GM12878 (cell line): ENCODE measurements around the gene GJC3. TPM values are rescaled to one million over a fixed set of nuclear protein-coding genes. Genes with fewer than 3 reads are reported as not detected.

Source experiments
- ATAC-seq: fragments of 200-7000 bp; cut with Tn5 transposase; 3 replicates; pipeline ENCODE4 v1.9.1; 2020; ENCODE audit warnings: mild to moderate bottlenecking, moderate library complexity
- BruUV-seq: library from RNA; stranded (reverse); fragments of 400-500 nt; replicated peaks from 2 replicates; lab custom pipeline; 2021; lab: Mats Ljungman, UMichigan
- CTCF ChIA-PET: fragments of 300-600 bp; sonication (Branson Sonifier 250); formaldehyde crosslinking; extraction: SDS; loops from one replicate; lab custom pipeline; 2021; ENCODE audit warnings: inconsistent platforms; lab: Yijun Ruan, JAX
- POLR2A ChIA-PET: fragments of 350-600 bp; formaldehyde crosslinking; extraction: SDS; loops from one replicate; lab custom pipeline; 2021; ENCODE audit warnings: inconsistent platforms; lab: Charles Lee
- RAD21 ChIA-PET: fragments of 300-600 bp; sonication (Branson Sonifier 250); formaldehyde crosslinking; loops from one replicate; lab custom pipeline; 2023; ENCODE audit warnings: antibody characterized with exemption; ENCODE audit not compliant: unreplicated experiment; lab: Charles Lee
- SMC1A ChIA-PET: fragments of 300-600 bp; sonication (Branson Sonifier 250); formaldehyde crosslinking; loops from one replicate; lab custom pipeline; 2023; ENCODE audit not compliant: unreplicated experiment, uncharacterized antibody; lab: Charles Lee
- DNase-seq: peaks from one replicate; pipeline ENCODE4 v3.0.0-alpha.2; 2011; ENCODE audit warnings: low read depth, low spot score
- FAIRE-seq: peaks from 3 replicates; lab custom pipeline; 2011; peaks lifted over from hg19 to GRCh38; lab: Jason Lieb, UNC
- H2AFZ ChIP-seq: 2 replicates; pipeline ENCODE4 v1.6.0; 2011; ENCODE audit warnings: low read depth, low read length, control low read depth; ENCODE audit not compliant: control insufficient read depth
- H3K27ac ChIP-seq: 2 replicates; pipeline ENCODE4 v1.5.1; 2011; ENCODE audit warnings: control low read depth; ENCODE audit not compliant: control insufficient read depth, insufficient read depth
- H3K27me3 ChIP-seq, 2 experiments: replicated peaks in 1 of 2; 2 replicates each; pipeline versions ENCODE4 v1.6.0 to v1.6.1; 2011; ENCODE audit warnings: low read length in 1 of 2; ENCODE audit not compliant: control insufficient read depth in 2 of 2, insufficient read depth in 2 of 2
- H3K36me3 ChIP-seq, 2 experiments: 2 replicates each; pipeline ENCODE4 v1.5.1; 2011; ENCODE audit warnings: low read length in 1 of 2; ENCODE audit not compliant: control insufficient read depth in 2 of 2, insufficient read depth in 2 of 2
- H3K4me1 ChIP-seq: 2 replicates; pipeline ENCODE4 v1.6.1; 2011; ENCODE audit warnings: mild to moderate bottlenecking, low read length, moderate library complexity, mixed read lengths; ENCODE audit not compliant: control insufficient read depth, insufficient read depth
- H3K4me2 ChIP-seq: 2 replicates; pipeline ENCODE4 v1.6.0; 2011; ENCODE audit warnings: control low read depth; ENCODE audit not compliant: control insufficient read depth, insufficient read depth
- H3K4me3 ChIP-seq: fragments of 200-600 bp; sonication (generic); 2 replicates; pipeline ENCODE4 v1.5.1; 2016
- H3K79me2 ChIP-seq: 2 replicates; pipeline ENCODE4 v1.6.0; 2011; ENCODE audit warnings: low read length; ENCODE audit not compliant: control insufficient read depth, insufficient read depth
- H3K9ac ChIP-seq: 2 replicates; pipeline ENCODE4 v1.8.0; 2011; ENCODE audit warnings: low read length, control low read depth, mixed read lengths; ENCODE audit not compliant: control insufficient read depth, insufficient read depth
- H3K9me3 ChIP-seq: replicated peaks from 3 replicates; pipeline ENCODE4 v1.5.1; 2011; ENCODE audit warnings: mild to moderate bottlenecking, low read length; ENCODE audit not compliant: control insufficient read depth, insufficient read depth
- H4K20me1 ChIP-seq: 2 replicates; pipeline ENCODE4 v1.6.0; 2011; ENCODE audit not compliant: control insufficient read depth, insufficient read depth
- CHD4 ChIP-seq: fragments of 200-600 bp; sonication (generic); IDR thresholded peaks from 2 replicates; pipeline ENCODE4 v1.6.1; 2016; ENCODE audit warnings: mild to moderate bottlenecking
- EP300 ChIP-seq, 2 experiments: fragments of 150-350 bp in 1 of 2; IDR thresholded peaks; 2 replicates each; pipeline ENCODE4 v1.6.1; 2011 to 2012; ENCODE audit warnings: low read depth in 2 of 2, low read length in 2 of 2, borderline replicate concordance in 1 of 2, improper control_type of control experiment in 1 of 2, inconsistent platforms in 1 of 2; ENCODE audit not compliant: control insufficient read depth in 1 of 2
- EZH2 ChIP-seq: IDR thresholded peaks from 2 replicates; pipeline ENCODE4 v1.6.1; 2012; ENCODE audit warnings: low read depth, mild to moderate bottlenecking, control low read depth, inconsistent platforms, low read length, borderline replicate concordance; ENCODE audit not compliant: control insufficient read depth
- NFYB ChIP-seq: IDR thresholded peaks from 2 replicates; pipeline ENCODE4 v1.6.1; 2011; ENCODE audit warnings: low read depth, mild to moderate bottlenecking, low read length, improper control_type of control experiment, moderate library complexity; ENCODE audit not compliant: insufficient read depth
- PAX8 ChIP-seq: fragments of 450-650 bp; IDR thresholded peaks from 2 replicates; pipeline ENCODE4 v1.6.1; 2017; ENCODE audit warnings: mild to moderate bottlenecking, moderate library complexity
- TCF3 ChIP-seq: IDR thresholded peaks from 2 replicates; pipeline ENCODE4 v1.6.1; 2012; ENCODE audit warnings: low read depth, mild to moderate bottlenecking, low read length, borderline replicate concordance; ENCODE audit not compliant: insufficient read depth
- TCF7 ChIP-seq: IDR thresholded peaks from 2 replicates; pipeline ENCODE4 v1.6.1; 2014; ENCODE audit warnings: antibody characterized with exemption, borderline replicate concordance
- ZNF384 ChIP-seq: IDR thresholded peaks from 2 replicates; pipeline ENCODE4 v1.6.1; 2012; ENCODE audit warnings: low read depth, mild to moderate bottlenecking, low read length, improper control_type of control experiment, borderline replicate concordance
- WGBS: methylation state at CpG from one replicate; pipeline ENCODE4 v1.1.6; 2016; ENCODE audit warnings: low lambda C conversion rate; ENCODE audit not compliant: insufficient replicate concordance, insufficient coverage; ENCODE audit errors: missing lambda C conversion rate; 5-methylcytosine and 5-hydroxymethylcytosine counted together
- in situ Hi-C: fragments of 300-500 bp; cut with MboI; formaldehyde crosslinking; loops from 9 replicates; pipeline ENCODE4 v1.14.3; 2018; ENCODE audit warnings: mixed read lengths
- intact Hi-C: fragments of 100-400 bp; cut with micrococcal nuclease; formaldehyde crosslinking; loops from one replicate; pipeline ENCODE4 v1.14.2; 2022; ENCODE audit not compliant: unreplicated experiment
- polyA plus RNA-seq, 11 experiments: library from polyadenylated mRNA; depleted of rRNA in 4 of 11; unstranded in 6 of 11; stranded (reverse) in 5 of 11; fragments of >200 nt; fragmentation: Nextera tagmentation in 4 of 11; fragmentation: Illumina TruSeq in 1 of 11; extraction: Ambion mirVana in 4 of 11; extraction: Trizol in 1 of 11; gene quantifications; 1 replicate in 1 of 11; 2 replicates in 10 of 11; pipeline versions ENCODE4 v1.2.1 to v1.2.3, GENCODE V29; 2011 to 2016; ENCODE audit warnings: inconsistent platforms in 2 of 11, missing spikeins in 2 of 11, low read depth in 1 of 11
- total RNA-seq, 4 experiments: library from RNA; depleted of rRNA in 3 of 4; stranded (reverse); fragments of >200 nt in 3 of 4; fragmentation: Illumina TruSeq in 1 of 4; extraction: Trizol in 1 of 4; gene quantifications; 2 replicates each; pipeline versions ENCODE4 v1.2.1 to v1.2.3, GENCODE V29; 2013 to 2021
- TF ChIP-seq, protein P1 (sequence below), 3 experiments: IDR thresholded peaks in 2 of 3; conservative IDR thresholded peaks in 1 of 3; 2 replicates each; pipeline ENCODE4 v1.5.1; 2011; ENCODE audit warnings: low read depth in 3 of 3, low read length in 3 of 3, mild to moderate bottlenecking in 3 of 3, control low read depth in 2 of 3, moderate library complexity in 2 of 3, inconsistent platforms in 1 of 3, mixed read lengths in 1 of 3; ENCODE audit not compliant: control insufficient read depth in 2 of 3, insufficient read depth in 1 of 3; ENCODE audit errors: extremely low read depth in 1 of 3
- TF ChIP-seq, protein P2 (sequence below): fragments of 450-650 bp; IDR thresholded peaks from 2 replicates; pipeline ENCODE4 v1.6.1; 2016; ENCODE audit warnings: mild to moderate bottlenecking
- TF ChIP-seq, protein P3 (sequence below): fragments of 450-650 bp; formaldehyde crosslinking; IDR thresholded peaks from 2 replicates; pipeline ENCODE4 v1.4.0; 2022; ENCODE audit warnings: mild to moderate bottlenecking, moderate library complexity
- TF ChIP-seq, protein P4 (sequence below): fragments of 450-650 bp; IDR thresholded peaks from 2 replicates; pipeline ENCODE4 v1.6.1; 2016; ENCODE audit warnings: mild to moderate bottlenecking, moderate library complexity, borderline replicate concordance

Gene GJC3
- total and polyA plus RNA-seq, 10 of the 15 experiments (the other 5 are each of a cell fraction or from before 2014, with no cell fraction given) = 0.06 to 0.18 (median 0.09) TPM; not detected in 6

DNA sequence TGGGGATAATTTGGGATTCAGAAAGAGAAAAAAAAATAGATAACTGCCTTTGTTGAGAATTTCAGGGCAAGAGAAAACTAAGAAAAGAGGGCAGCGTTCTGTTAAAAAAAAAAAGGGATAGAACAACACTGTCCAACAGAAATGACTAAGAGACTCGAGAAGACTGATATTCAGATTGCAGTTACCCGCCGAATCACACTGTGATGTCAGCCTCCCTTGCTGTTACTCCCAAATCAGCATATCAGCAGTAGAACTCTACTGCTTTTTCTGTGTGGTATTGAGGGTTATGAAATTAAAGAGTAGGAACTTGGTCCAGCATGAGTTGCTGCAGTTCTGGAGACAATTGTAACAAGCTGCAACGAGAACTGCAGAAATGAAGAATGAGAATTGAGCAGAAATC is 1.9 kb downstream of the GJC3 start:
- POLR2A ChIA-PET = no interaction called here
- no peaks in the 10 kb centered on the region for H3K36me3 ChIP-seq
- in situ Hi-C loops = no loop called here
- H2AFZ ChIP-seq = no peak overlapping the region
- H3K27ac ChIP-seq = no peak overlapping the region
- H4K20me1 ChIP-seq = no peaks in the 10 kb centered on the region
- H3K4me2 ChIP-seq = no peak overlapping the region
- WGBS = 45% methylated on average over 5 of the region's 5 CpGs
- no peaks in the 10 kb centered on the region for H3K79me2 ChIP-seq
- H3K9me3 ChIP-seq = no peaks in the 10 kb centered on the region
- FAIRE-seq (no peak), DNase-seq (no peak), ATAC-seq (no peak)
- BruUV-seq = no TSS peak
- RAD21 ChIA-PET = no interaction called here
- H3K9ac ChIP-seq = no peak overlapping the region
- intact Hi-C loops = no loop called here
- peaks cover 4% of the 10 kb centered on the region in 2 experiments; a peak in 3 of 4 replicates for H3K27me3 ChIP-seq
- CTCF ChIA-PET = no interaction called here
- SMC1A ChIA-PET = no interaction called here
- H3K4me1 ChIP-seq = no peaks in the 10 kb centered on the region
- H3K4me3 ChIP-seq = no peak overlapping the region
- TF ChIP-seq EP300 (IDR thresholded peaks at IDR 0.05; ENCODE audit: borderline replicate concordance in 1 of 2, control insufficient read depth in 1 of 2, low read depth in 2 of 2, low read length in 2 of 2) (no peak), ZNF384 (no peak), EZH2 (no peak), PAX8 (no peak), NFYB (no peak), CHD4 (no peak), TCF7 (no peak), TCF3 (no peak)
- TF ChIP-seq, protein P1, sequence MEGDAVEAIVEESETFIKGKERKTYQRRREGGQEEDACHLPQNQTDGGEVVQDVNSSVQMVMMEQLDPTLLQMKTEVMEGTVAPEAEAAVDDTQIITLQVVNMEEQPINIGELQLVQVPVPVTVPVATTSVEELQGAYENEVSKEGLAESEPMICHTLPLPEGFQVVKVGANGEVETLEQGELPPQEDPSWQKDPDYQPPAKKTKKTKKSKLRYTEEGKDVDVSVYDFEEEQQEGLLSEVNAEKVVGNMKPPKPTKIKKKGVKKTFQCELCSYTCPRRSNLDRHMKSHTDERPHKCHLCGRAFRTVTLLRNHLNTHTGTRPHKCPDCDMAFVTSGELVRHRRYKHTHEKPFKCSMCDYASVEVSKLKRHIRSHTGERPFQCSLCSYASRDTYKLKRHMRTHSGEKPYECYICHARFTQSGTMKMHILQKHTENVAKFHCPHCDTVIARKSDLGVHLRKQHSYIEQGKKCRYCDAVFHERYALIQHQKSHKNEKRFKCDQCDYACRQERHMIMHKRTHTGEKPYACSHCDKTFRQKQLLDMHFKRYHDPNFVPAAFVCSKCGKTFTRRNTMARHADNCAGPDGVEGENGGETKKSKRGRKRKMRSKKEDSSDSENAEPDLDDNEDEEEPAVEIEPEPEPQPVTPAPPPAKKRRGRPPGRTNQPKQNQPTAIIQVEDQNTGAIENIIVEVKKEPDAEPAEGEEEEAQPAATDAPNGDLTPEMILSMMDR (IDR thresholded peaks at IDR 0.05 in 2 of 3, conservative IDR thresholded peaks at IDR 0.05 in 1 of 3; ENCODE audit: control insufficient read depth in 2 of 3, extremely low read depth in 1 of 3, insufficient read depth in 1 of 3, low read depth in 3 of 3, low read length in 3 of 3) = no peak
- TF ChIP-seq, protein P2, sequence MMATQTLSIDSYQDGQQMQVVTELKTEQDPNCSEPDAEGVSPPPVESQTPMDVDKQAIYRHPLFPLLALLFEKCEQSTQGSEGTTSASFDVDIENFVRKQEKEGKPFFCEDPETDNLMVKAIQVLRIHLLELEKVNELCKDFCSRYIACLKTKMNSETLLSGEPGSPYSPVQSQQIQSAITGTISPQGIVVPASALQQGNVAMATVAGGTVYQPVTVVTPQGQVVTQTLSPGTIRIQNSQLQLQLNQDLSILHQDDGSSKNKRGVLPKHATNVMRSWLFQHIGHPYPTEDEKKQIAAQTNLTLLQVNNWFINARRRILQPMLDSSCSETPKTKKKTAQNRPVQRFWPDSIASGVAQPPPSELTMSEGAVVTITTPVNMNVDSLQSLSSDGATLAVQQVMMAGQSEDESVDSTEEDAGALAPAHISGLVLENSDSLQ = no peak
- TF ChIP-seq, protein P3, sequence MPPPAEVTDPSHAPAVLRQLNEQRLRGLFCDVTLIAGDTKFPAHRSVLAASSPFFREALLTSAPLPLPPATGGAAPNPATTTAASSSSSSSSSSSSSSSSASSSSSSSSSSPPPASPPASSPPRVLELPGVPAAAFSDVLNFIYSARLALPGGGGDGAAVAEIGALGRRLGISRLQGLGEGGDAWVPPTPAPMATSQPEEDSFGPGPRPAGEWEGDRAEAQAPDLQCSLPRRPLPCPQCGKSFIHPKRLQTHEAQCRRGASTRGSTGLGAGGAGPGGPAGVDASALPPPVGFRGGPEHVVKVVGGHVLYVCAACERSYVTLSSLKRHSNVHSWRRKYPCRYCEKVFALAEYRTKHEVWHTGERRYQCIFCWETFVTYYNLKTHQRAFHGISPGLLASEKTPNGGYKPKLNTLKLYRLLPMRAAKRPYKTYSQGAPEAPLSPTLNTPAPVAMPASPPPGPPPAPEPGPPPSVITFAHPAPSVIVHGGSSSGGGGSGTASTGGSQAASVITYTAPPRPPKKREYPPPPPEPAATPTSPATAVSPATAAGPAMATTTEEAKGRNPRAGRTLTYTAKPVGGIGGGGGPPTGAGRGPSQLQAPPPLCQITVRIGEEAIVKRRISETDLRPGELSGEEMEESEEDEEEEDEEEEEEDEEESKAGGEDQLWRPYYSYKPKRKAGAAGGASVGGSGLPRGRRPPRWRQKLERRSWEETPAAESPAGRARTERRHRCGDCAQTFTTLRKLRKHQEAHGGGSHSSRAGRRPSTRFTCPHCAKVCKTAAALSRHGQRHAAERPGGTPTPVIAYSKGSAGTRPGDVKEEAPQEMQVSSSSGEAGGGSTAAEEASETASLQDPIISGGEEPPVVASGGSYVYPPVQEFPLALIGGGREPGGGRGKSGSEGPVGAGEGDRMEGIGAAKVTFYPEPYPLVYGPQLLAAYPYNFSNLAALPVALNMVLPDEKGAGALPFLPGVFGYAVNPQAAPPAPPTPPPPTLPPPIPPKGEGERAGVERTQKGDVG (CRISPR knock-in tag) = no peak
- TF ChIP-seq, protein P4, sequence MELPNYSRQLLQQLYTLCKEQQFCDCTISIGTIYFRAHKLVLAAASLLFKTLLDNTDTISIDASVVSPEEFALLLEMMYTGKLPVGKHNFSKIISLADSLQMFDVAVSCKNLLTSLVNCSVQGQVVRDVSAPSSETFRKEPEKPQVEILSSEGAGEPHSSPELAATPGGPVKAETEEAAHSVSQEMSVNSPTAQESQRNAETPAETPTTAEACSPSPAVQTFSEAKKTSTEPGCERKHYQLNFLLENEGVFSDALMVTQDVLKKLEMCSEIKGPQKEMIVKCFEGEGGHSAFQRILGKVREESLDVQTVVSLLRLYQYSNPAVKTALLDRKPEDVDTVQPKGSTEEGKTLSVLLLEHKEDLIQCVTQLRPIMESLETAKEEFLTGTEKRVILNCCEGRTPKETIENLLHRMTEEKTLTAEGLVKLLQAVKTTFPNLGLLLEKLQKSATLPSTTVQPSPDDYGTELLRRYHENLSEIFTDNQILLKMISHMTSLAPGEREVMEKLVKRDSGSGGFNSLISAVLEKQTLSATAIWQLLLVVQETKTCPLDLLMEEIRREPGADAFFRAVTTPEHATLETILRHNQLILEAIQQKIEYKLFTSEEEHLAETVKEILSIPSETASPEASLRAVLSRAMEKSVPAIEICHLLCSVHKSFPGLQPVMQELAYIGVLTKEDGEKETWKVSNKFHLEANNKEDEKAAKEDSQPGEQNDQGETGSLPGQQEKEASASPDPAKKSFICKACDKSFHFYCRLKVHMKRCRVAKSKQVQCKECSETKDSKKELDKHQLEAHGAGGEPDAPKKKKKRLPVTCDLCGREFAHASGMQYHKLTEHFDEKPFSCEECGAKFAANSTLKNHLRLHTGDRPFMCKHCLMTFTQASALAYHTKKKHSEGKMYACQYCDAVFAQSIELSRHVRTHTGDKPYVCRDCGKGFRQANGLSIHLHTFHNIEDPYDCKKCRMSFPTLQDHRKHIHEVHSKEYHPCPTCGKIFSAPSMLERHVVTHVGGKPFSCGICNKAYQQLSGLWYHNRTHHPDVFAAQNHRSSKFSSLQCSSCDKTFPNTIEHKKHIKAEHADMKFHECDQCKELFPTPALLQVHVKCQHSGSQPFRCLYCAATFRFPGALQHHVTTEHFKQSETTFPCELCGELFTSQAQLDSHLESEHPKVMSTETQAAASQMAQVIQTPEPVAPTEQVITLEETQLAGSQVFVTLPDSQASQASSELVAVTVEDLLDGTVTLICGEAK = no peak
